Activated T-helper 2 cell treated with anti-CD3 and anti-CD28 coated beads, Interferon-gamma antibody, Interleukin-2, Interleukin-4, amounts not matched to agents 10 μg/mL and 5 μg/mL and 100 μg/mL, durations not matched to agents 14 hours and 24 hours and 36 hours (primary cell): ENCODE results near the gene ATP8A1. TPM values are rescaled to one million over a fixed set of nuclear protein-coding genes. Genes with fewer than 3 reads are reported as not detected.
A peak's percentile ranks its signal among the peaks of the same experiment; 100 is the strongest.

Experiments
- DNase-seq: peaks from one replicate; pipeline ENCODE4 v3.0.0; 2021; ENCODE audit warnings: low spot score
- H3K27ac Mint-ChIP-seq: one replicate; pipeline ENCODE4 v1.8.0; 2021; ENCODE audit warnings: mixed read lengths
- H3K27me3 Mint-ChIP-seq: one replicate; pipeline ENCODE4 v1.8.0; 2021; ENCODE audit warnings: low read depth, mixed read lengths
- H3K36me3 Mint-ChIP-seq: one replicate; pipeline ENCODE4 v1.8.0; 2021; ENCODE audit warnings: low read depth, mixed read lengths
- H3K4me1 Mint-ChIP-seq: one replicate; pipeline ENCODE4 v1.8.0; 2021; ENCODE audit warnings: low read depth, mixed read lengths
- H3K4me3 Mint-ChIP-seq: one replicate; pipeline ENCODE4 v1.8.0; 2021; ENCODE audit warnings: low read depth, mild to moderate bottlenecking, moderate library complexity, mixed read lengths
- H3K9me3 Mint-ChIP-seq: one replicate; pipeline ENCODE4 v1.8.0; 2021; ENCODE audit warnings: mixed read lengths
- intact Hi-C: fragments of 100-400 bp; cut with micrococcal nuclease; formaldehyde crosslinking; loops from one replicate; pipeline ENCODE4 v1.15.1; 2023
- total RNA-seq: library from RNA; stranded (reverse); gene quantifications from 2 replicates; pipeline ENCODE4 v1.2.3, GENCODE V29; 2022

The ATP8A1 gene
- total RNA-seq, 1 donor from 2014 or later = 14.6 TPM

GRCh38 chr4:42632653-42633382 is 24.1 kb downstream of the ATP8A1 start:
- Mint-ChIP-seq H3K4me1 (peaks cover 34% of the 10 kb centered on the region), H3K9me3 (no peaks in the 10 kb centered on the region), H3K4me3 (no peak overlapping the region), H3K36me3 (peaks cover 3% of the 10 kb centered on the region), H3K27me3 (no peaks in the 10 kb centered on the region), H3K27ac (no peak overlapping the region)
- no peak for DNase-seq
- intact Hi-C loops = no loop called here

GRCh38 chr4:42630908-42631307 is 26.0 kb downstream of the ATP8A1 start:
- H3K4me3 Mint-ChIP-seq = no peak overlapping the region
- peaks cover 14% of the 10 kb centered on the region for H3K36me3 Mint-ChIP-seq
- DNase-seq = no peak
- no peaks in the 10 kb centered on the region for H3K27me3 Mint-ChIP-seq
- no peak overlapping the region for H3K27ac Mint-ChIP-seq
- peaks cover 37% of the 10 kb centered on the region for H3K4me1 Mint-ChIP-seq
- no peaks in the 10 kb centered on the region for H3K9me3 Mint-ChIP-seq
- intact Hi-C loops = no loop called here

- DNase-seq = no peak
- intact Hi-C loops = loop anchor here (2.0 to 5.0 kb wide), 2 partner anchors 26 to 44 kb away; no protein-coding TSS in a partner anchor
- no peak overlapping the region for H3K4me3 Mint-ChIP-seq
- no peak overlapping the region for H3K27ac Mint-ChIP-seq
- H3K27me3 Mint-ChIP-seq = no peaks in the 10 kb centered on the region
- H3K36me3 Mint-ChIP-seq = peaks cover 21% of the 10 kb centered on the region
- peaks cover 33% of the 10 kb centered on the region for H3K4me1 Mint-ChIP-seq
- H3K9me3 Mint-ChIP-seq = no peaks in the 10 kb centered on the region
Measured at GRCh38 chr4:42628740-42629139, 28.2 kb downstream of the ATP8A1 start.

GRCh38 chr4:42627885-42628646 is 28.8 kb downstream of the ATP8A1 start:
- intact Hi-C loops = loop anchor here (2.0 to 5.0 kb wide), 2 partner anchors 27 to 44 kb away; no protein-coding TSS in a partner anchor
- Mint-ChIP-seq H3K27ac (peak overlapping the region; percentile 75), H3K9me3 (peaks cover 3% of the 10 kb centered on the region), H3K27me3 (no peaks in the 10 kb centered on the region), H3K4me3 (no peak overlapping the region), H3K4me1 (peaks cover 26% of the 10 kb centered on the region), H3K36me3 (peaks cover 27% of the 10 kb centered on the region)
- DNase-seq = no peak

- Mint-ChIP-seq H3K27me3 (no peaks in the 10 kb centered on the region), H3K9me3 (peaks cover 3% of the 10 kb centered on the region), H3K4me3 (no peak overlapping the region), H3K36me3 (peaks cover 38% of the 10 kb centered on the region), H3K27ac (peak overlapping the region; percentile 16), H3K4me1 (peaks cover 23% of the 10 kb centered on the region)
- intact Hi-C loops = loop anchor here (5.0 kb wide), 1 partner anchor 46 kb away; no protein-coding TSS in a partner anchor
- no peak for DNase-seq
Measured at GRCh38 chr4:42626629-42627146, 30.2 kb downstream of the ATP8A1 start.

- H3K4me1 Mint-ChIP-seq = peaks cover 20% of the 10 kb centered on the region
- intact Hi-C loops = loop anchor here (5.0 kb wide), 1 partner anchor 47 kb away; no protein-coding TSS in a partner anchor
- no peak overlapping the region for H3K4me3 Mint-ChIP-seq
- peaks cover 3% of the 10 kb centered on the region for H3K9me3 Mint-ChIP-seq
- H3K27ac Mint-ChIP-seq = no peak overlapping the region
- DNase-seq = no peak
- H3K36me3 Mint-ChIP-seq = peaks cover 47% of the 10 kb centered on the region
- H3K27me3 Mint-ChIP-seq = no peaks in the 10 kb centered on the region
Measured at GRCh38 chr4:42625329-42625728, 31.6 kb downstream of the ATP8A1 start.

- DNase-seq = no peak
- intact Hi-C loops = no loop called here
- no peaks in the 10 kb centered on the region for H3K27me3 Mint-ChIP-seq
- H3K4me3 Mint-ChIP-seq = no peak overlapping the region
- H3K27ac Mint-ChIP-seq = no peak overlapping the region
- peaks cover 3% of the 10 kb centered on the region for H3K9me3 Mint-ChIP-seq
- H3K4me1 Mint-ChIP-seq = peaks cover 20% of the 10 kb centered on the region
- peaks cover 51% of the 10 kb centered on the region for H3K36me3 Mint-ChIP-seq
Measured at GRCh38 chr4:42624551-42624950, 32.4 kb downstream of the ATP8A1 start.

GRCh38 chr4:42618023-42618422 is 38.9 kb downstream of the ATP8A1 start:
- intact Hi-C loops = no loop called here
- H3K36me3 Mint-ChIP-seq = peaks cover 41% of the 10 kb centered on the region
- no peaks in the 10 kb centered on the region for H3K27me3 Mint-ChIP-seq
- H3K27ac Mint-ChIP-seq = no peak overlapping the region
- H3K4me3 Mint-ChIP-seq = no peak overlapping the region
- DNase-seq = no peak
- H3K4me1 Mint-ChIP-seq = no peaks in the 10 kb centered on the region
- no peaks in the 10 kb centered on the region for H3K9me3 Mint-ChIP-seq

- no peaks in the 10 kb centered on the region for H3K9me3 Mint-ChIP-seq
- H3K27ac Mint-ChIP-seq = no peak overlapping the region
- H3K27me3 Mint-ChIP-seq = no peaks in the 10 kb centered on the region
- DNase-seq = no peak
- no peak overlapping the region for H3K4me3 Mint-ChIP-seq
- H3K4me1 Mint-ChIP-seq = no peaks in the 10 kb centered on the region
- intact Hi-C loops = no loop called here
- peaks cover 38% of the 10 kb centered on the region for H3K36me3 Mint-ChIP-seq
Measured at GRCh38 chr4:42617030-42617429, 39.9 kb downstream of the ATP8A1 start.

GRCh38 chr4:42616572-42616971 is 40.3 kb downstream of the ATP8A1 start:
- DNase-seq = no peak
- H3K4me3 Mint-ChIP-seq = no peak overlapping the region
- no peak overlapping the region for H3K27ac Mint-ChIP-seq
- no peaks in the 10 kb centered on the region for H3K27me3 Mint-ChIP-seq
- intact Hi-C loops = no loop called here
- H3K36me3 Mint-ChIP-seq = peaks cover 37% of the 10 kb centered on the region
- no peaks in the 10 kb centered on the region for H3K9me3 Mint-ChIP-seq
- no peaks in the 10 kb centered on the region for H3K4me1 Mint-ChIP-seq

GRCh38 chr4:42615131-42615763 is 41.7 kb downstream of the ATP8A1 start:
- no peaks in the 10 kb centered on the region for H3K4me1 Mint-ChIP-seq
- intact Hi-C loops = no loop called here
- peaks cover 39% of the 10 kb centered on the region for H3K36me3 Mint-ChIP-seq
- no peak overlapping the region for H3K4me3 Mint-ChIP-seq
- H3K9me3 Mint-ChIP-seq = no peaks in the 10 kb centered on the region
- no peak overlapping the region for H3K27ac Mint-ChIP-seq
- DNase-seq = no peak
- no peaks in the 10 kb centered on the region for H3K27me3 Mint-ChIP-seq

- H3K4me3 Mint-ChIP-seq = no peak overlapping the region
- intact Hi-C loops = no loop called here
- H3K27ac Mint-ChIP-seq = no peak overlapping the region
- no peaks in the 10 kb centered on the region for H3K9me3 Mint-ChIP-seq
- H3K27me3 Mint-ChIP-seq = no peaks in the 10 kb centered on the region
- DNase-seq = no peak
- peaks cover 10% of the 10 kb centered on the region for H3K4me1 Mint-ChIP-seq
- H3K36me3 Mint-ChIP-seq = peaks cover 43% of the 10 kb centered on the region
Measured at GRCh38 chr4:42612898-42613297, 44.0 kb downstream of the ATP8A1 start.
